ENCODE results near the gene RBM44.

DNA sequence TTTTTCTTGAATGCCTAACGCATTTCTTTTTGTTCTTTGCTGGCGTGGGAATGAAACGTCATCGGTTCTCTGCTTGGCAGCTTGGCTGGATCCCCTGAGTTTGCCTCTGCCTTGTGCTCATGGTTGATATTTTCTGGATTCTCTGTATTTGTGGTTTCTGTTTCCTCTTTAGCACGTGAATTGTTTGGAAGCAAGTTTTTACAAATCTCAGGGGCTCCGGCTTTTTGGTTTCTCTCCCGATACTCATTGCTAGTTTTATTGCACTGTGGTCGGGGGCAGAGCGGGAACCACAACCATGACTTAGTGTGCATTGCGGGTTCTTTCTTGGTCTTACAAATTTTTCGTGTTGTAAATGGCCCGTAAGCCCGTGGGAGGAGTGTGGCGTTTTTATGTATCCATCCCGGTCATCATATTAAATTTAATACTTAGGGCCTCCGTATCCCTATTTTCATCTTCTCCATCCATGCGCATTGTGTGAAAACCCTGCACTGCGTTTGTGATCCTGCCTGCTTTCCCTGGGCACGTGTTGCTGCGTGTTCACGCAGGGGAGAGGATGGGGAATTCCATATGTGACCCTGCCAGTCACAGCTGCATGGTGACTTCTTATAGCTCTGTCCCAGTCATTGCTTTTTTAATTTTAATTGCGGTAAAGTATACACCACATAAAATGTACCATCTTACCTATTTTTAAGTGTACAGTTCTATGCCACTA, 70.2 kb downstream of the RBM44 start:
- no peak for TF ChIP-seq POLR2A (IDR thresholded peaks at IDR 0.05)
- TF ChIP-seq, protein P1, sequence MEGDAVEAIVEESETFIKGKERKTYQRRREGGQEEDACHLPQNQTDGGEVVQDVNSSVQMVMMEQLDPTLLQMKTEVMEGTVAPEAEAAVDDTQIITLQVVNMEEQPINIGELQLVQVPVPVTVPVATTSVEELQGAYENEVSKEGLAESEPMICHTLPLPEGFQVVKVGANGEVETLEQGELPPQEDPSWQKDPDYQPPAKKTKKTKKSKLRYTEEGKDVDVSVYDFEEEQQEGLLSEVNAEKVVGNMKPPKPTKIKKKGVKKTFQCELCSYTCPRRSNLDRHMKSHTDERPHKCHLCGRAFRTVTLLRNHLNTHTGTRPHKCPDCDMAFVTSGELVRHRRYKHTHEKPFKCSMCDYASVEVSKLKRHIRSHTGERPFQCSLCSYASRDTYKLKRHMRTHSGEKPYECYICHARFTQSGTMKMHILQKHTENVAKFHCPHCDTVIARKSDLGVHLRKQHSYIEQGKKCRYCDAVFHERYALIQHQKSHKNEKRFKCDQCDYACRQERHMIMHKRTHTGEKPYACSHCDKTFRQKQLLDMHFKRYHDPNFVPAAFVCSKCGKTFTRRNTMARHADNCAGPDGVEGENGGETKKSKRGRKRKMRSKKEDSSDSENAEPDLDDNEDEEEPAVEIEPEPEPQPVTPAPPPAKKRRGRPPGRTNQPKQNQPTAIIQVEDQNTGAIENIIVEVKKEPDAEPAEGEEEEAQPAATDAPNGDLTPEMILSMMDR (IDR thresholded peaks at IDR 0.05 in 8 of 11, conservative IDR thresholded peaks at IDR 0.05 in 3 of 11): no peak
- no peak for TF ChIP-seq POLR2AphosphoS5 (IDR thresholded peaks at IDR 0.05)

Measured in spleen (tissue), 7 donors.